ENCODE measurements around the gene SLC25A21.

SLC25A21 gene

DNA sequence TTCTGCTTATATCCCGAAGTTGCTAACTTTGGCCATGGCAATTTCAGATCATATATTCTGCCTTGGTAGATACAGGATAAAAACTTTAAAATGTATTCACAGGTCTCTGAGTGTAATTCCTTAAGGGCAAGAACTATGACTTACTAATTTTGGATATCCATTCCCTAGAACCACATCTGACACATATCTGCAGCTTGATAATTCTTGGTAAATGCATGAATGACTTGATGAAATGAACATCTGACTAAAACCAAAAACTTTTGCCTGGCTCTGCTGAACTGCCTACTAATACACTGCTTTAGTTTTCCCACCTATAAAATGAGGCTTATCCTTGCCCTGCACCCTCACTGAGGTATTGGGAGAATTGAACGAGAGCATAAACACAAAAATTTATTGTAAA lies 32.2 kb downstream of the SLC25A21 start:
- DNase-seq = no peak

DNA sequence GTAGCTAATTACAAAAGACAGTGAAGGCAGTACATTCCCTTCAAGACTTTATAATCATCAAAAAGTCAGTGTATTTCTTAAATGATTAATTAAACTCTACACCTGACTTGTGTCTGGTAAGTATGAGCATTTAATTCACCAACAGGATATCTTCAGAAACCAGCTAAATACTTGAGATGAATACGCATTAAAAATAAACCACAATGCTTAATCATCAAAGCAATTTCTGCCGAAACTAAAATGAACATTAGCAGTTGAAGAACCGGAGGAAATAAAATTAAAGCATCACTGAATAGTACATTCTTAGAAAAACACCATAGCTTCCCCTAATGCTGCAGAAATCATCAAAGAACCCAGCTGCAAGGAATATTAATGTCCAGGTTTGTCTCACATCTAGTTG lies 32.7 kb downstream of the SLC25A21 start:
- no peak for DNase-seq

DNA sequence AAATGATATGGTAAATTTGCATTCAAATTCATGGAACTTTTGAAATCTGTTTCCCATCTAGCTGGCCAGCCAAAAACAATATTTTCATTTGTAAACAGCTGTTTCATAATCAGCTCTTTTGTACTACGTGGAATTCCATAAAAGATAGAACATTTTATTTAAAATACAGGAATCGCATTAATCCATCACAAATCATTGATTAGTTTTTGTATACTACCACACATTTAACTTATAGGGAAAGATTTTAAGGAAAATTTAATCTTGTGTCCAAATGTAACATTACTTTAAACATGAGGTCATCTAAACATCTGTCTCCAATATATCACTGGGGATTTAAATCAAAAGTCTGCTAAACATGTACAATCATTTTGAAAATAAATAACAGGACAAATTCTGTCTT lies 33.5 kb downstream of the SLC25A21 start:
- DNase-seq = no peak

DNA sequence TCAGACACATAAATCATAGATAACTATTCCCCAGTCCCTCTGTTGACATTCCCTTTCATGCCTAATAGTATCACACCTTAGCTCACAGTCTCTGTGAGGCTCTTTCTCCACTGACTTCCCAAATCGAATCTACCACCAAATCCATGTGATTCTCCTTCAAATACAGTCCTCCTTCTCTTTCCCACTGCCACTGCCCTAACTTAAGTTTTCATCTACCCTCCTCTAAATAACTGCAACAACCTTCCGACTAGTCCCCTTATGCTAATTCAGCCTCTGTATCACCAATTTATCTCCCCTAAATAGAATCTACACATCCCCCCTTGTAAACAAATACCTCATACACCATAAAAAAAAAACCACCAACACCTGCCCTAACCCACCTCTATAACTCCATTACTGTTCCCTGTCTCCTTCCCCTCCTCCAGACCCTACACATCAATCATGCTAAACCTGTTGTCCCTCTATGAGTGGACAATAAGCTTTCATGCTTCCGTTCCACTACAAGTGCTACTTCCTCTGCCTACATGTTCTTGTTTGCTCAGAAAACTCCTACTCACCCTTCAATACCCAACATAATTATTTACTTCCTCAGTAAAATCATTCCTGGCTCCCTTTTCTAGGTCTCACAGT lies 39.0 kb downstream of the SLC25A21 start:
- DNase-seq = no peak

DNA sequence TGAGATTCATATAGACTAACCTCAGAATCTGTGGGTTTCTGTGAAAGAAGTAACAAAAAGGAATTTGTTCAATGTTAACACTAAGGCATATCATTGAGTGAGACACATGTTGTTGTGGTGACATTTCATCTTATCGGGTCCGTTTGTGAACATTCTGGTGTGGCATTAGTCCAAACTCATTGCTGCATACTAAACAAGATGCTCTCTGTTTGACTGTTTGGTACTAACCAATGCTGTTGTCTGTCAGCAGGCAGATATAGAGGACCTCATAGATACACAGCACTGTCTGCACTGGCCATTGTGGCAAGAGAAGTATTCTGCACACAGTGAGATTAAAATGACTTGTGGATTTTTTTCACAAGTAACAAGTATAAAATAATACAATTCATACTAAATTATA lies 41.2 kb downstream of the SLC25A21 start:
- DNase-seq = no peak

DNA sequence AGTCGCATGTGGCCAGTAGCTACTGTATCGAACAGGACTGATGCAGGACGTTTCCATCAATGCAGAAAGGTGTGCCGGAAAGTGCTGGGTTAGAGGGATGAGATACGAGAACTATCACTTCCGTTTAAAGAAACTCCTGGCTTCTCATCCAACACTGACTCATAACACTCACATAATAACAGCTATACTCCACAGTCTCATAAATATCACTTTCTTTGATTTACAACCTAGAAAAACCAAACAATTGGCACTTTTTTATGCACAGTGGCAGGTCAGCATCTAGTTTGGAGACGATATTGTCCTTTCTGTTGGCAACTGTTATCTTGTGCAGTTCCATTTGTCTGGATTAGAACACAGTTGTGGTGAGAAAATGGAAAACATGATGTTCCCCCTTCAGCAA lies 43.4 kb downstream of the SLC25A21 start:
- no peak for DNase-seq

DNA sequence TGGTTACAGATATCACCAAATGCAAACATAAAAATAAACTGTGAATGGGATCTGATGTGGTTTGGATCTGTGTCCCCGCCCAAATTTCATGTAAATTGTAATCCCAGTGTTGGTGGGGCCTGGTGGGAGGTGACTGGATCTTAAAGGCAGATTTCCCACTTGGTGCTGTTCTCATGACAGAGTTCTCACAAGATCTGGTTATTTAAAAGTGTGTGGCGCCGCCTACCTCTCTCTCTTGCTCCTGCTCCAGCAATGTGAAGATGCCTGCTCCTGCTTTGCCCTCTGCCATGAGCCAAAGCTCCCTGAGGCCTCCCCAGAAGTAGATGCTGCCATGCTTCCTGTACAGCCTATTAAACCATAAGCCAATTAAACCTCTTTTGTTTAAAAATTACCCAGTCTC lies 47.8 kb downstream of the SLC25A21 start:
- DNase-seq = peak; percentile 7

DNA sequence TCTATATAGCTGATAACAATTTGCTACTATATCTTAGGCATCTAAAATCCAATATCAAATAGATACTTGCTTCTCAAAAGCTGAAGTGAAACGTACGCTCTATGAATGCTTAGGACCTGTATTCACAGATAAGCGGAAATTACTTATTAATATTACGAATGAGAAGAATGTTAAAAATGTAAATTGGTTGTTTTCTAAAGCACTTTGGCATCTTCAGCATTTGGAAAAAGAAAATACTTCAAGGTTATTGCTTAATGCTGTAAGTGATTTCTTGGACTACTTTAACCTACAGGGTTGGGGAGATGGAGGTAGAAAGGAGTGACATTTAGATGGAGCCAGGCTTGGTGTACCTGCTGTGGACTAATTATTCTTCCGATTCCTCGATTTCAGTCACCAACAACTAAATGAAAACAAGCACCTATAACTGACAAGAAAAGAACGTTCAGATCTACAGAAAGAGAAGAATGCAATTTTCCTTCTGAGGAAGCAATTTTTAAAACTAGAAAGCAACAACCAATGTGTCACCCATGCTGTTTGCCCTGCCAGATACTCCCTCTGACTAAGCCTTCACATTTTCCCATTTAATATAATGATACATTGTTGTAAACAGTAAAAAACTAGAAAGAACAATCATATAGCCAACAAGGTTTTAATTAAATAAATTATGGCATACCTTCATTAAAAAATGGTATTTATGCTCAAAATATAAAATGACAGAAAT lies 49.3 kb downstream of the SLC25A21 start:
- no peak for DNase-seq

DNA sequence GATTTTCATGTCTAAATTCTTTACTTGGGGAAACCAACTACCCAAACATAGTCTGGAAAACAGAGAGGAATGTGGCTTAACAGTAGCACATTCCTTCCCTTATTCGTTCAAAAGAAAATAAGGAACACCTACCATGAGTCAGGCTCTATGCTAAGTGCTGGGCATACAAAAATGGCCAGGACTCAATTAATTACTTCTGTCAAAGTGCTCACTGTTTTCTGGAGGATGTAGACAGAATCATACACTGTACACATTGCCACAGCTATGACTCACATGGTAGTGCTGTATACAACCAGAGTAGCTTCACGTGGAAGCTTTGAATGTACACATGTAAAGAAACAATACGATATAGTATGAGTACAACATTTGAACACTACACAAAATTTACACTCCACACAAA lies 50.1 kb downstream of the SLC25A21 start:
- no peak for DNase-seq

DNA sequence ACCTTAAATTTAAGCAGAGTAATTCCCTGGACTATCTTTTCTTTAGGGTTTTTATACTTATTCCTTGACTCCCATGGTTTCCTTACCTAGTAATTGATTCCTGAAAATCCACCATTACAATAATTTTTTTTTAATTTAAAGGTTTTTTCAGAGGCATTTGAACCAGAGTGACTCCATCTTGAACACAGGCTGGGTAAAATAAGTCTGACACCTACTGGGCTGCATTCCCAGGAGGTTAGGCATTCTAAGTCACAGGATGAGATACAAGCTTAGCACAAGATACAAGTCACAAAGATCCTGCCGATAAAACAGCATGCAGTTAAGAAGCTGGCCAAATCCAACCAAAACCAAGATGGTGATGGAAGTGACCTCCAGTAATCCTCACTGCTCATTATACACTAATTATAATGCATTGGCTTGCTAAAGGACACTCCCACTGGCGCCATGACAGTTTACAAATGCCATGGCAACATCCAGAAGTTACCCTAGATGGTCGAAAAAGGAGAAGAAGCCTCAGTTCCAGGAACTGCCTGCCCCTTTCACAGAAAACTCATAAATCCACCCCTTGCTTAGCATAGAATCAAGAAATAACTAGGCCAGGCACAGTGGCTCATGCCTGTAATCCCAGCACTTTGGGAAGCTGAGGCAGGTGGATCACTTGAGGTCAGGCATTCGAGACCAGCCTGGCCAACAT lies 53.6 kb downstream of the SLC25A21 start:
- DNase-seq = peak; percentile 8

DNA sequence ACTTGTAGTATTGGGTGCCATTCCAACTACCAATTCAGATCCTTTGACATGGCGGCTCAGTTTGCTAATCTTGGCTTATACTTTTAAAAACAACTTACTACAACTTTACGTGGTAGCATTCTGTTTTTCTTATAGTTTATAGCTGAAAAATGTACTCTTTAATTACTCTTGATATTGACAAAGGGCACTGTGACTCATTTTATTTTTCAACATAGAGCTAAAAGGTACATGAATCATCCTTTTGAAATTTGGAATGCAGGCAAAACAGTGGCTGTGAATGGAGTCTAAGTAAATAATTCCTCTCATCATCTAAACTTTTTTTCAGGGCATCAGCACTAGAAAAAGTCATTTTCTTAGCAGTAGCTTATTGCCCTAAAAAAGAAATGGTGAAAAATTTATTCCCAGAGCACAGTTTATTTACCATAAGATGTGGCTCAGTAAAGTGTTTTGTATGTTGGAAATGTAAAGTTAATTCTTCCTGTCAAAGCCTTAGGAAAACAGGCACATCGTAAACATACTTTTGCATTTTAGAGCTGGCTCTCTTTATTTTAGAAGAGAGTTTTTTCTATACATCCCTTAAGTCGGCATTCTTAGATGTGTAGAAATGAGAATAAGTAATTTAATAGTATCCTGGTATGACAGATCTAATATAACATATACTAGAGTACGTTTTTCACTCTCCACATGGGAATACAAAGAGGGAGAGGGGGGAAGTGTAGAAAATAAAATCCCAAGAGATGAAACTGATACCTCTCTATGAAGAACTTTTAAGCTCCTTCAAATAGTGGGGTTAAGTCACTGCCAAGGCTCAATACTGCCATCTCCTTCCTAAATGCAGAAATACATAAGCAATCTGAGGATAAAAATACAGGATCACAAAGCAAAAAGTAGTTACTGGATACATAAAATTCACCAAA lies 55.2 kb downstream of the SLC25A21 start:
- no peak for DNase-seq

DNA sequence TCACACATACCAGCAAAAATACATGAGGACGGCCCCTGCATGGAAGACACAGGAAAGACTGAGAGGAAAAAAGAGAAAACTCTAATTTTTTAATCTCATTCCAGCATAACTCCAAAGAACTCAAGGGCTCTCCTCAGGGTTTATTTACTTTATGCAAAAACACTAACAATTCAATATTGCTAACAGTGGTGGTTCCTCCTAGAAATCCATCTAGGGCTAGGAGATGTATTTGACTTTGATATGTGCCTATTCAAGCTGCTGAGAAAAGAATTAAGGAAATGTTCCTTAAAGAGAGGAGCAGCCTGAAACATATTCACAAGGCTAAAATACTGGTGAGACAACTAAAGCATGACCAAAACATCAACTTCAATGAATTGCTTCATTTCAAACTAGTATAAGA lies 57.0 kb downstream of the SLC25A21 start:
- no peak for DNase-seq

DNA sequence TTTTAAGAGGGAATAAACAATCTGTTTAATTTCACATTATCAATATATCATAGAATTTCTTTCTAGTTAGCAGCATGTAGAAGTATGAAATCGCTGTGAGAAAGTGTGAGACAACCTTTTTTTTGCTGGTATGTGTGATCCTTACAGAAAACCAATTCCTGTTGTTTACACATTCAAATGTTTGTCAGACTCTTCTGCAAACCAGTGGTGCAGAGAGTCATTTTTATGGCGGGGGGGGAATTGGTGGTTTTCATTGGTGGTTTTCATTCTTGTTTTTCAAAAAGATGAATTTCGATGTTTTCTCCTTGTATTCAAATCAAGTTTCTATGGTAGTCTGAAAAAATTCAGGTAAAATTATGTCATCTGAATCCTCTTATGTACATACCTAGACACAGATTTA lies 57.8 kb downstream of the SLC25A21 start:
- DNase-seq = no peak

DNA sequence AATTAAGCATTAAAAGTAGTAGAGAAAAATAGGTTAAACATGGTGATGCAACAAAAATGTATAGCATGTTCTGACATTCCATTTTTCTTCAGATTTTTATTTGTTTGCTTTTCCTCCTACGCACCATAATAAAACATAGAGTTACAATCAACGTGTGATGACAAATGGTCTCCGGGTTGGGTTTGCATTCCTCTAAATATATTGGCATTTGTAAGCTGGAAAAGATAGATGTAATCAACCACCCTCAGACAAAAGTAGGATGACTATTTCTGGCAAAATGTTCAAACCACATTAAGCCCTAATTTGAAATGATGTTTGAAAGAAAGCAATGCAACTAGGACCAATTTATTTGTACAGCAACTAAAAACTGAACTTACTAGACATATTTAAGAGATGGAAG lies 58.4 kb downstream of the SLC25A21 start:
- DNase-seq = no peak

DNA sequence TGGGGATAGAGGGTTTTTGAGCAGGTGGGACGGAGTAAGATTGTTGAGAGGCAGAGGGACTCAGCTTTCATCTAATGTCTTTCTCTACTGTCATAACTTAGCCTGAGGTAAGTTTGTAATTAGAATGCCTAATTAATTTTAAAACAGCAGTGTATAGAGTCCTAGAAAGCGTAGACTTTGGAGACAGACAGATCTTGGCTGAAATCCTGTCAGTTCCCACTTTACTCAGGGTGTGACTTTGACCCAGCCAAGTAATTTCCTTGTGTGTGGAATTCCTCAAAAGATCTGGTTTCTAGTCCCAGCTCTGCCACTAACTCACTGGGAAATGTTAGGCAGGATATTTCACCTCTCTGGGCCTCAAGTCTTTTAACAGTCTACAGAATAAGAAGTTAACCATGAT lies 74.3 kb downstream of the SLC25A21 start:
- DNase-seq = no peak

DNA sequence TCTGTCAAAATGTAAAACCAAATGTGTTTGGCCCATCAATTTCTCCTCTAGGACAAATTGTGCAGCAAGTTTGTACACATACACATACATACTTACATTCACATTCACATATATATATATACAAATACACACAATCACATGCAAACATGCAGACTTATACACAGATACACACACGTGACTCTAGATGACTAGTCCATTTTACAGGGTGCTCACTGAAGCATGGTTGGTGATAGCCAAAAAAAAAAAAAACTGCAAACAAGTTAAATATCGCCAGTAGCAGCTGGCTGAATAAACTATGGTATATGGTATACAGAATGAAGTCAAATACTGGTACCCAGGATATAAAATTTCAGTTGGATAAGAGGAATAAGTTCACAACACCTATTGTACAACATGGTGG lies 77.9 kb downstream of the SLC25A21 start:
- DNase-seq = no peak

DNA sequence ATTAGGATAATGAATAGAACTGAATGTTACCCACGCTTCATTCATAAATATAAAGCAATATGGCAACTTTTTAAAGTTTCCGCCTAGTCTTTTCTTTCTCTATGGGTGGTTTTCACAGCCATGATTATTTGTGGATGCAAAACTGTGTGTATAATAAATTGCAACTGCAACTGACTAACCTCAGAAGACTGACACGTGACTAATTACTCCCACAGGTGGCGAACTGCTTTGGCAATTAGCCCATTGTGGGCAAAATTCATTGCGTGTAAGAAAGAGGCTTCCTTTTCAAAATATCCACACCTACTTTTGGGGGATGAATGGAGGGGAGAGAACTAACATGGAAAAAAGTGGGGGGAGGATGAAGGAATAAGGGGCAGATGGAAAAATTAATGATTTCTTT lies 79.0 kb downstream of the SLC25A21 start:
- no peak for DNase-seq

DNA sequence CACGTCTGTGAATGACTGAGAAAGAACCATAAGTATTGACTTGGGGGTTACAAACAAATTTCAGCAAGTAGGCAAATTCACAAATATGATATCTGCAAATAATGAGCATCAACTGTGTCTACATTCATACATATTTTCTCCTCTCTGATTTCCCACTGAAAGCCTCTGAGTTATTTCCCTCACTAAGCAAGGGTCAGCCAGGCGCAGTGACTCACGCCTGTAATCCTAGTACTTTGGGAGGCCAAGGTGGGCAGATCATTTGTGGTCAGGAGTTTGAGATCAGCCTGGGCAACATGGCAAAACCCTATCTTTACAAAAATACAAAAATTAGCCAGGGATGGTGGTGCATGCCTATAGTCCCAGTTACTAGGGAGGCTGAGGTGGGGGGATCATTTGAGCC lies 80.8 kb downstream of the SLC25A21 start:
- no peak for DNase-seq

DNA sequence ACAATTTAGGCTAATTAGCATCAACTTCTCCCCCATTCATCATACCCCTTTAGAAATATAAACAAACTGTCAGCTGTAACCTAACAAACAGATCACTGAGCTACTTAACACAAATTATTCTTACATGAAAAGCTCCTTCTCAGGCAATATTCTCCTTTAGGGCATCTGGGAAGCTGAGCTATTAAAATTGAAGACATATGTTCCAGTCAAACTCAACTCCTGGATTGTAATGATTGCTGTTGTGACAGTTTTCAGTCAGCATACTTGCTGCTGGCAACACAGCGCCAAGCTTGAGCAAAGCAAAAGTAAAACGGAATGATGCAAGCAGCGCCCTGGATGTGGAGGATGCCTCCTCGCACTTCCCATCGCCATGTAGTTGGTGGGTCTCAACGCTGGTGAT lies 82.4 kb downstream of the SLC25A21 start:
- no peak for DNase-seq

DNA sequence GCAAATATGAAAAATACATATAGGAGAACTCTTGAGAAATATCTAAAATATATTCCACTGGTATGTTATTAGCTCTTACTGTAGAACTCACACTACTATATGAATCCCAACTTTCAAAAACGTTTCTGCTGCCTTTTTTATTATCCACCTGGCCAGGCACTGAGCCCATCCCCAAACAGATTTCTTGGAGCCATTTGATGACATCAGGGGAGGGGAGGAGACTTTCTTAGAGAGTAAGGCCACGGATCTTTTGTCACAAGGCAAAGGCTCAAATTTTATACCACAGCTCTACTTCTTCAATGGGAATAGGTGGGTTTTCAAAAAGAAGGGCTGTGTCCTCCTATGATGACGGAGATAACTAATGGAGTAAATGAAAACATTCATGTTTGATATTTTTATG lies 83.0 kb downstream of the SLC25A21 start:
- DNase-seq = no peak

DNA sequence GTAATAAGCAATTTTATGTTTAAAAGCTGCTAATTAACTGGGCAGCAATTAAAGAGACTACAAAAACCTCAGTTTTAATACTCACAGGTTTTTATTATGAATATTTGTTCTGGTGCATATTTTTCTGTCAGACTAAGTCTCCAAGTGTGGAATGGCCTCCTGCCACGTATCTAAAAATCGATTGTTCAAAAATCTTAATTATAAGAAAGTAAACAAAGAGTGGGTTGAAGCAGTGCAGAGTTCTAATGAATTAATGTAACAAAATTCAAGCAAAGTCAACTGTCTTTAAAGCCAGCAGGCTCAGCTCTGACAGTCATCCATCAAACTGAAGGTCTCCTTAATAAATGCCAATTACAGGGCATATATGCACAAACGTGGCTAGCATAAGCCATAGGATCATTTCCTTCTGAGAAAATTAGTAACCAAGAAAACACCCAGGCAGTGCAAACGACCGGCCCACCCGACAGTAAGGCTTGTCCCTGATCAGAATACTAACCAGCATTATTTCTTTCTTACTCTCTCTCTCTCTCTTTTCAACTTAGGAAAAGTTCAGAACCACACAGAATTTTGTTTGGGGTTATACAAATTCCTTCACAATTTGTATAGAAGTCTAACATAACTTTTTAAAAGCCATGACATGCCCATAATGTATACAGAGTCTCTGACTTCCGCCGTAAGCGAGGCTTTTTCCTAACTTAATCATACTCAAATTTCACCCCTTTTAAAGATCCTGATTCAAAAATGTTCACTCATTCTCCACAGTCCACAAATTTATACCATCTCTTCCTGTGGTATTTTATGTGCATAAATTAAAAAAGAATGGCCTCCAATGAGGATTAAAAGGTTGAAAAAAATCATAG lies 83.8 kb downstream of the SLC25A21 start:
- no peak for DNase-seq

DNA sequence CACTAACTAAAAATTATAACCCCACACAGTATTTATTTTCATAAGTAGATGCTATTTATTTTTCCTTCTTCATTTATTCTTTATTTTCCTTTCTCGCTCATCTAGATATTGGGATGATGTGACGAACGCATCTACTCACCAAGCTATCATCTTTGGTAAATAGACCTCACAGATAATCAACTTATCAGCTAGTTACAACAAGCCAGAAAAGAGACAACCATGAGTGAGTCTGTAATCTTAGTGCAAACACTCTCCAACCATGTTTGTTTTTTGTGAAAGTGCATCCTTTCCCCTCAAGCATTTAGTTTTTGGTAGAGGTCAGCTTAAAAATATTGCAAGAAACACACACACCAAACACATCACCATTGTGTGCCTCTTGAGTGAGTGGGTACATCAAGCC lies 84.9 kb downstream of the SLC25A21 start:
- DNase-seq = no peak

Measured in hematopoietic multipotent progenitor cell treated with erythropoietin and hydrocortisone succinate and interleukin-3 and kit ligand, for 4 days (in vitro differentiated cells).